NCI-H1105 (cell line): ENCODE data around the gene PDYN.
A peak's percentile ranks its signal among the peaks of the same experiment; 100 is the strongest.

Experiments
- DNase-seq: peaks from one replicate; lab custom pipeline; 2025; lab: John Stamatoyannopoulos, UW

The PDYN gene

DNA sequence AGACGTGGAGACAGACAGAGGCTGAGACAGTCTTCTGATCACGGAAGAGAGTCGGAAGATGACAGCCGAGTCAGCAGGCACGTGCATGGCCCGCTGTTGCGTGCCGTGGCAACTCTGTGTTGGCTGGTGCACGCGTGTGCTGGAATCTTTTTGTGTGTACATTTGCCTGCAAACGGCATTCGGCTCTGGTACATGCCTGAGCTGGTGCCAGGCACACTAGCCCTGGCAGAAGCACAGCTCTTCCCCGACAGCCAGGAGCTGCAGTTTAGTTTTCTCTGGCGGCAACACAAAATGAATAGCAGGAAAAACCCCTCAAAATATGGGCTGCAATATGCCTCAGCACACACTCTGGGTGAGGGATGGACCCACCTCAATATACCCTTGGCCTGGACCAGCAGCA is 769 bp upstream of the PDYN start:
- no peak for DNase-seq

GRCh38 chr20:1992359-1993110 is 1.3 kb downstream of the PDYN start:
- DNase-seq = no peak

- DNase-seq = no peak
These were observed 6.0 kb downstream of the PDYN start for GRCh38 chr20:1987826-1988225.

DNA sequence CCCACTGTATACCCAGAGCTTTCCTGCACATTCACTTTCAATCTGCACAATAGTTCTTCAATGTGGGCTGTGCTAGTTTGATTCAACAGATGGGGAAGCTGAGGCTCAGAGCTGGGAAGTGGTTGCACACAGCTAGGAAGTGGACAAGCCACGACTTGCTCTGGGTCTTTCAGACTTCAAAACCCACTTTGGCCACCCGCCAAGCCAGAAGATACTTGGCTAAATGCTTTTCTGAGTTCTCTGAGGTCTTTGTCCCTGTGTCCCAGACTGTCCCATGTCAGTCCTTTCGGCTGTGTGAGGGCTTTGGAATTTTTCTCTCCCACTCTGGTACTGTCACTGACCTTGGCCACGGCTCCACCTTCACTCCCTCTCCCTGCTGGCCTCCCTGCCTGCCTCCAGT is 10.6 kb downstream of the PDYN start:
- no peak for DNase-seq

- no peak for DNase-seq
These were observed 11.2 kb downstream of the PDYN start for GRCh38 chr20:1982686-1983085.

DNA sequence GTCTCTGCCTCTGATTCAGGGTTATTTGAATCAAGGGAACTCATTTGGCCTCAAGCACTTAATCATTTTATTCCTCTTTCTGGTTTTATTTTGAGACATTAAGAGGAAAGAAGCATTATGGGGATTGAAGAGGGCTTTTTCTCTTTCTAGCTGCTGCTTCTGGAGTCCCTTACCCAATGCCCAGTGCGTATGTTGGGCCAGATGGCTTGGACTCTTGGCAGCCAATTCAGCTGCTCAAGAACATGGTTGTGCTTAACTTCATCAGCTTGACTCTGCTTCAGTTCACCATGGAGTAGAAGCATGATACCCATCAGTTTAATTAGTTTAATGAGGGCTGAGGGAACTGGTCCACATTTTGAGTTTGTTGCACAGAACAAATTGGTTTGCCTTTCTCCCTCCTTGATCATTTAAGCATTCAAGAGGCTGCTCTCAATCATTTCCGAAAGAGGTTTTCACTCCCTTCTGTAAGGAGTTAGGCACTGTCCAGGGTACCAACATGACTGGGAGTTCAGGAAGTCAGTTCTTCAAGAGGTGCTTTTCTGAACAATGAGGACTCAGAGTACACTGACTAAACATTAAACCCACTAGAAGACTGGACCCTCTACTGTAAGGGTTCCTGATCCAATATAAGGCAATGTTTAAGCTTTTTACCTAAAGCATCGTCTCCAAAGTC is 14.6 kb downstream of the PDYN start:
- no peak for DNase-seq

GRCh38 chr20:1975291-1975690 is 18.6 kb downstream of the PDYN start:
- DNase-seq = no peak

DNA sequence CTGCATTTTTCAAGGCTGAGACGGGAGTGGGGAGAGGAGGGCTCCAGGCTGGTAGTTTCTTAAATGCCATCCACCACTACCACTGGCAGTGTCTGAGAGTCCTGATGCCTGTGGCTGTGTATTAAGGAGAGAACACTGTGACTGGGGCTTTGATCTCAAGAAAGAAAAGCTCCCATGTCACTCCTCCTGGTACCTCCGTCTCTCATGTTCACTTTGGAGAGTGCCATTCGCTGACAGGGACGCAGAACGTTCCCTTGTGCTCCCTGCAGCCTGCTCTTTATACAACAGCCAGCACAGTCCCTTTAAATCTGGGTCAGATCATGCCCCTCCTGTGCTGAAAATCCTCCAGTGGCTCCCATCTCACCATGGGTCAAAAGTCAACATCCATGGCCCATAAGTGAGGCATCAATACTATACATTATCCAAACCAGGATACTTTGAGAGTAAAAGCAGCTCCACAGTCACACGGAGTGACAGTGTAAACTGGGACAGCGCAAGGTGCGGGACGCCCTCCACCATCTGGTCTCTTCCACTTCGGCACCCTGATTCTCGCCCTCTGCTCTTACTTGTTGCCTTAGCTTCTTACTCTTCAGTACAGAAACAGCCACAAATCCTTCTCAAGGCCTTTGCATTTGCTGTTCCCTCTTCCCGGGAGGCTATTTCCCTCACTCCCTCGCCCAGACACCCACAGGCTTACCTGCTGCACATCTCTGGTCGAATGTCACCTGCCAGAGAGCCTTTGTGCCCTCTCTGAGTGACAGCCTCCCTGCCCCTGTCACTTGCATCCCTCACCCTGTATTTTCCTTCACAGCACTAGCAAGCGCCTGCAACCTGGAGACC is 20.0 kb downstream of the PDYN start:
- no peak for DNase-seq

DNA sequence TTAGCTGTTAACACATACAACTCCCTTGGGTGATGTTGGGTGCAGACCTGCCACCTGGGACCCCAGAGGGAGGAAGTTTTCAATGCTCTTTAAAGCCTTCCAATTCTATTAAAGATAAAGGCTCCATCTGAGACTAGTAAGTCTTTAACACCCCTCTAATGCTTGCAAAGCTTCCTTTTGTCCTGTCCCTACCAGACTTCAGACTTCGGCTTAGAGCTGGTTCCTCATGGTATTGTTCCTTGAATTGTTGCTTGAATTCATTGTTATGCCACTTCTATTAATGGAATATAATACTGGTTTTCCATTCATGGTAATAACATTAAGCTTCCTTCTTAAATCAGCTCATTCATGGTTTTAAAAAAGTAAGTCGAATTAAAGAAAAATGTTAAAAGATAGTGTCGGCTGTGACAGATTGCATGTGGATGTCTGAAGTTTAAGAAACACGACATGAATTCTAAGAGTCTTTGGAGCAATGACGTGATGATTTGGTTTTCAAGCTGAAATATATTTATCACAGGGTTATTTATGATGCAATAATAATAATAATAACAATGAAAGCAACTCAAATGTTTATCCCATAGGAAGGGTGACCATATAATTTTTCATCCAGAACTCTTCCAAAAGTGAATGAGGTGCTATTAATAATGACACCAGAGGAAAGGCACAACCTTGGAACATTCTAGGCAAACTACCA is 21.8 kb downstream of the PDYN start:
- DNase-seq = no peak

GRCh38 chr20:1968964-1969363 is 24.9 kb downstream of the PDYN start:
- no peak for DNase-seq

DNA sequence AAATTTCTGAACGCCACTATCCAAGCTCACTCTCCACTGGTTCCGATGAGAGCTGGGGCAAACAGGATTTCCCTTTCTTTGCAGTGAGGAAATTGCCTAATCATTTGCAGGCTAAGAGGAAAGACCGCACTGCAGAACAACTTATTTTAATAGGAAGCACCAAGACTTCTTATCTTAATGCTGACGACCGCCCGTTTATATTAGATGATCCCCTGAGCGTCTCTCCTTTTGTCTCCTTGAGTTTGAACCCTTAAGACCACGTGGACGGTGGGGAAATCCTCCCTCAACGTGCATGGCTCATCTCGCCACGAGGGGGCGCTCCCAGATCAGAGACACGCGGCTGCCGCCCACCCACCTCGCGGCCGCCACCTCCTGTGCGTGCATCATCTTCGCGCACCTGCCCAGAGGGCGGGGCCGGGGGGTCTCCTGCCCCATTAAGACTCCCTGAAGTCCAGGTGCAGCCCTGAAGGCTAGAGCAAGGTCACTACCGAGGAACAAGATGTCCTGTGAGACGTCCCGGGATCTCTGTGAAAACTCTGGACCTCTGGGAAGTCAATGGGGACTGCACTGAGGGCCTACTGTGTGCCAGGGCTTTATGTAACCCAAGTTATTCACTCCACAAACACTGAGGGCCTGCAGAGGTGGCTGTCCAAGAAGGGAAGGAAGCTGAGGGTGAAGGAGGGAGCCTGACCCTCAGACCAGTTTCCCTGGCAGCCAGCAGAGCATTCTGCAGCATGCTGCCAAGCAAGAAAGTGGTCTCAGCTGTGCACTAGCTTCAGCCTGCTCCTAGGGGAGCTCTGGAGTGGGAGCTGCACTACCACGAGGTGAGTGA is 28.1 kb downstream of the PDYN start:
- DNase-seq = peak; percentile 81

DNA sequence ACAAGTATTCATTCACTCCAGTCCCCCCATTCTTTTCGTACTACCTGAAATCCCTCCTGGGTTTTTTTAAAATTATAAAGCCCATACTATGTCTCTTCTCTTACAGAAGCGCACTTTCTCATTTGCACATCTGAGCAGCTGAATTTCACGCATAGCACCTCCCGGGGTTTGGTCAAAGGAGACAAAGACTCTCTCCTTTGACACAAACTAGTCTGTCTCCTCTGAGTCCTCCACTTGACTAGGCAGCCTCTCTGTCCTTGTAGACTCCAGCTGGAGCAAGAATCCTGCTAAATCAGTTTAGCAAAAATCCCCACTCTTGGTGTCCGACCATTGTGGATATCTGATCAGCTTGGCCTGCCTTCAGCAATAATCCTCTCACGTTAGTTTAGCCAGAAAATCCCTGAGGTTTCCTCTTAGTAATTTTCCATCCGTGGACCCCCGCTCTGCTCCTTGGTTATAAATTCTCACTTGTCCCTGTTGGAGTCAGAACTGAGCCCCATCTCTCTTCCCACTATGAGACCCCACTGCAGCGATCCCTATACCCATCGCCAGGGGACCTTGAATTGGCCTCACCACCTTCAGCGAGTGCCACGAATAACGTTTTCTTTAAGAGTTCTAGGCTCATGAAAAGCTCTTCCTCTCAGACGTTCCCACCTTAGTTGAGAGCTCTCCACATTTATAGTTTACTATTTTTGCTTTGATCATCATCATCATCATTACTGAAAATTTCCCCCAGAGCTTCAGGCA is 29.0 kb downstream of the PDYN start:
- DNase-seq = no peak

DNA sequence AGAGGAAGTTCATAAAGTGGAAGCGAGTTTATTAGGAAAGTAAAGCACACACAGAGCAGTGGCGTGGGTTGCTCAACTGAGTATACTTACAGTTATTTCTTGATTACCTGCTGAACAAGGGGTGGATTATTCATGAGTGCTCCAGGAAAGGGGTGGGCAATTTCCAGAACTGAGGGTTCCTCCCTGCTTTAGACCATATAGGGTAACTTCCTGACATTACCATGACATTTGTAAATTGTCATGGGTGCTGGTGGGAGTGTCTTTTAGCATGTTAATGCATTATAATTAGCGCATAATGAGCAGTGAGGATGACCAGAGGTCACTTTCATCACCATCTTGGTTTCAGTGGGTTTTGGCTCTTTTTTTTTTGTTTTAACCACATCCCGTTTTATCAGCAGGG is 29.8 kb downstream of the PDYN start:
- no peak for DNase-seq

GRCh38 chr20:1961374-1961773 is 32.5 kb downstream of the PDYN start:
- no peak for DNase-seq

DNA sequence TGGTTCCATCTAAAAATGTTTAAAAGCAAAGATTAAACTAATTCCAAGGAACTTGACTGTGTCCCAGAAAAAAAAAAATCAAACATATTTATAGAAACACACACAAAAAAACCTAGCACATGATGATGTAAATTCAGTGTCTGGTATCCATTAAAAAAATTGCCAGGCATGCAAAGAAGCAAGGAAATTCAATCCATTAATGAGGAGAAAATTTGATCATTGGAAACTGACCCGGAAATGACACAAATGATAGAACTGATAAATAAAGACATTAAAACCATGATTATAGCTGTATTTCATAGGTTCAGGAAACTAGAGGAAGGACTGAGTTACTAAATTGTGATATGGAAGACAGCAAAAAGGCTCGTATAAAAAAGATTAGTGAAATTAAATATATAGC is 34.7 kb downstream of the PDYN start:
- no peak for DNase-seq

DNA sequence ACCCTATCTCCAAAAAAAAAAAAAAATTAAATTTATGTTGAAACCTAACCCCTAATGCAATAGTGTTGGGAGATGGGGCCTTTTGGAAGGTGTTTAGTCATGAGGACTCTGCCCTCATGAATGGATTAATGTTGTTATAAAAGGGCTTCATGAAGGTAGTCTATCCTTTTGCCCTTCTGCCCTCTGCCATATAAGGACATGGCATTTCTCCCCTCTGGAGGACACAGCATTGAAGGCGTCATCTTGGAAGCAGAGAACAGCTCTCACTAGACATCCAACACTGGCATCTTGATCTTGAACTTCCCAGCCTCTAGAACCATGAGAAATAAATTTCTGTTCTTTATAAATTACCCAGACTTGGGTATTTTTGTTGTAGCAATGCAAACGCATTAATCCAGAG is 35.4 kb downstream of the PDYN start:
- no peak for DNase-seq

- no peak for DNase-seq
These were observed 38.6 kb downstream of the PDYN start for GRCh38 chr20:1955217-1955616.

DNA sequence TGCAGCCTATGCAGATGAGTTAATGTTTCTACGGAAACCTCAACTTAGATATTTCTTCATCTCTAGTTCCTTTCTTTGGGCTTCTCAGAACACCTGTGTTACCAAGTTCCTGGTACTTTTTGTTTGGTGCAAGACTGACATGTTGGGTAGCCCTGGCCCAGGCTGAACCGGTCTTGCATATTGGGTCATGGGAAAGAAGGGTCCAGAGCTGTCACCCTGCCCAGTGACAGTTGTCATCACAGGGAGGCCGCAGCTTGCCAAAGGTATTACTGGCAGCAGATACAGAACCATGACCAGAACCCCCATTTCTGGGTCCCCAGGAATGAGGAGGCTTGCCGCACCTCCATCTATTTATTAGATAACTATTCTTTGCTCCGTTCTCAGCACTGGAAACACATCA is 40.2 kb downstream of the PDYN start:
- no peak for DNase-seq

- DNase-seq = peak; percentile 34
These were observed 40.9 kb downstream of the PDYN start for GRCh38 chr20:1952737-1953530.
